Right lobe of liver (tissue), 6 donors: ENCODE data around the gene ISYNA1. TPM values are rescaled to one million over a fixed set of nuclear protein-coding genes. Genes with fewer than 3 reads are reported as not detected.

ENCODE experiments used
- ATAC-seq, 4 donors: fragments of 200-7000 bp; cut with Tn5 transposase; one replicate each; pipeline ENCODE4 v1.9.1; 2020; ENCODE audit warnings: mild to moderate bottlenecking in 4 of 4, moderate library complexity in 4 of 4
- DNase-seq, 3 donors: peaks; one replicate each; pipeline ENCODE4 v3.0.0-alpha.2; 2020
- H3K27ac ChIP-seq, 3 donors: fragments of 200-600 bp; one replicate each; pipeline ENCODE4 v1.8.0; 2022
- H3K27me3 ChIP-seq, 2 donors: fragments of 200-600 bp; one replicate each; pipeline ENCODE4 v1.8.0; 2022
- H3K36me3 ChIP-seq, 4 donors: fragments of 200-600 bp; sonication (generic) in 1 of 4; one replicate each; pipeline versions ENCODE4 v1.5.1 to v1.8.0; 2017 to 2022; ENCODE audit warnings: control low read depth in 1 of 4
- H3K4me1 ChIP-seq, 4 donors: fragments of 200-600 bp; sonication (generic) in 1 of 4; one replicate each; pipeline versions ENCODE4 v1.5.1 to v1.8.0; 2017 to 2022; ENCODE audit warnings: control low read depth in 1 of 4
- H3K4me3 ChIP-seq, 3 donors: fragments of 200-600 bp; one replicate each; pipeline ENCODE4 v1.8.0; 2022
- H3K9me3 ChIP-seq, 4 donors: fragments of 200-600 bp; sonication (generic) in 1 of 4; one replicate each; pipeline versions ENCODE4 v1.5.1 to v1.8.0; 2017 to 2022; ENCODE audit warnings: control low read depth in 1 of 4
- CTCF ChIP-seq, 4 donors: fragments of 200-600 bp in 3 of 4; fragments of 450-650 bp in 1 of 4; IDR thresholded peaks; one replicate each; pipeline versions ENCODE4 v1.5.1 to v1.8.0; 2016 to 2022; ENCODE audit warnings: antibody characterized with exemption in 4 of 4, mild to moderate bottlenecking in 2 of 4
- POLR2A ChIP-seq: fragments of 450-650 bp; IDR thresholded peaks from one replicate; pipeline ENCODE4 v1.6.1; 2017; ENCODE audit warnings: antibody characterized with exemption, mild to moderate bottlenecking
- WGBS: methylation state at CpG from one replicate; pipeline ENCODE4 v1.1.6; 2018; ENCODE audit warnings: low coverage, low lambda C conversion rate; ENCODE audit not compliant: insufficient coverage; ENCODE audit errors: missing lambda C conversion rate; 5-methylcytosine and 5-hydroxymethylcytosine counted together
- intact Hi-C, 2 donors: fragments of 100-400 bp; cut with DNase I; formaldehyde crosslinking; loops; one replicate each; pipeline versions ENCODE4 v1.11.2 to v1.14.1; 2022
- total RNA-seq, 6 experiments: library from RNA; depleted of rRNA in 2 of 6; stranded (reverse); fragments of >200 nt in 2 of 6; fragmentation: NEBNext Ultra II Directional in 3 of 6; extraction: Animal tissue kit (Norgen Biotek cat#: 25700) in 3 of 6; gene quantifications; one replicate each; pipeline versions ENCODE4 v1.1.0 to v1.2.4, GENCODE V29; 2016 to 2023
- donor health status: DM: no; HTN: yes; CAD: no.
- donor health status: DM: no; HTN: no; CAD: no.
- donor health status: DM: no; HTN: no; CAD: no.
- donor health status: DM: no; HTN: yes; CAD: no.
- donor health status: DM: no; HTN: yes; CAD: no.

ISYNA1 gene
- total RNA-seq, 6 experiments from 2014 or later = 6.5 to 8.3 (median 7.8) TPM

- WGBS = 88% methylated on average over 11 of the region's 15 CpGs
- Histone ChIP-seq H3K27me3 (no peaks in the 10 kb centered on the region), H3K27ac (no peak overlapping the region), H3K4me3 (no peak overlapping the region), H3K4me1 (peaks cover 0 to 12% (median 4%) of the 10 kb centered on the region in 4 donors), H3K9me3 (no peaks in the 10 kb centered on the region), H3K36me3 (peaks cover 6 to 62% (median 31%) of the 10 kb centered on the region in 4 donors)
- TF ChIP-seq POLR2A = no peak
- TF ChIP-seq CTCF (IDR thresholded peaks at IDR 0.05) = no peak
- ATAC-seq (no peak), DNase-seq (no peak)
- intact Hi-C loops = loop anchor here in 1 of 2 donors (10.0 kb wide), 1 partner anchor 409 kb away; no protein-coding TSS in a partner anchor
Measured at GRCh38 chr19:18445262-18445948, 7.5 kb upstream of the ISYNA1 start.

DNA sequence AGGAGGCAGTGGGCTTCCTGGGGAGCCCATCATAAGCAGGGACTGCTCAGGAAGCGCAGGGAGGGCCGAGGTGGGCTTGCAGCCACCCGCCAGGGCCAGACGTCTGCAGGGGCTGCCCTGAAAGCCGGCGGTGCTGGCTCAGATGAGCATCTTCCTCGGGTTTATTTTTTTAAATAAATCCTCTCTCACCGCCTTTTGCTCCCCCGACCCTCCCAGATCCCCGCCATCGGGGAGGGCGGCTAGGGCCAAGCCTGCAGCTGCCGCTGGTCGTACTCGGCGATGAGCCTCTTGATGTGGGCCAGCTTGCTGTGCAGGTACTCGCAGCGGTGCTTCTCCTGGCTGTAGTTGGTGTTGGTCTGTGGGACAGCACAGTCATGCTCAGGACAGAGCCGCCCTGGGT, 6.6 kb upstream of the ISYNA1 start:
- intact Hi-C loops = loop anchor here in 1 of 2 donors (10.0 kb wide), 1 partner anchor 410 kb away; no protein-coding TSS in a partner anchor
- WGBS = 92% methylated on average over 7 of the region's 19 CpGs
- TF ChIP-seq POLR2A (no peak), CTCF (IDR thresholded peaks at IDR 0.05) (no peak)
- ATAC-seq = no peak
- Histone ChIP-seq H3K9me3 (no peaks in the 10 kb centered on the region), H3K36me3 (peaks cover 0 to 54% (median 23%) of the 10 kb centered on the region in 4 donors), H3K4me1 (peaks cover 0 to 14% (median 7%) of the 10 kb centered on the region in 4 donors), H3K27me3 (no peaks in the 10 kb centered on the region), H3K27ac (no peak overlapping the region), H3K4me3 (no peak overlapping the region)
- no peak for DNase-seq

DNA sequence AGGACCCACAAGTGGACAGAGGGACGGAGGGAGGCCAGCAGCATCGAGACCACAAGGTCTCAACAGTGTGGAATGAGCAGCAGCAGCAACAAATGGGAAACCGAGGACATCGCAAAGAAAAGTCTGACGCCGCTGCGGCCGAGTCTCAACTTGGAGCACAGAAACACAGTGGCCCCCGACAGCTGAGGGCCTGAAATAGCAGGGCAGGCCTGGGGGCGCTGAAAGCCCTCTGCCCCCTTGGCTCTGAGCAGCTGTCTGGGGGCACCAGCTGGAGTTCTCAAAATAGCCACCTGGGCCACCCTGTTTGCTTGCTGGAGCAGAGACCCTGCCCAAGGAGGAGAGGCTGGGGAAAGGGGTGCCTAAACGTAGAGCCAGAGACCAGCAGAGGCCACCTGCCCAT, 5.9 kb upstream of the ISYNA1 start:
- H3K27ac ChIP-seq = no peak overlapping the region
- no peaks in the 10 kb centered on the region for H3K9me3 ChIP-seq
- intact Hi-C loops = loop anchor here in 1 of 2 donors (10.0 kb wide), 1 partner anchor 411 kb away; no protein-coding TSS in a partner anchor
- ATAC-seq (no peak), DNase-seq (no peak)
- no peak for TF ChIP-seq CTCF (IDR thresholded peaks at IDR 0.05)
- TF ChIP-seq POLR2A = no peak
- H3K4me3 ChIP-seq = no peak overlapping the region
- H3K27me3 ChIP-seq = no peaks in the 10 kb centered on the region
- WGBS = no CpG with 5 or more reads among the region's 11 CpGs
- peaks cover 0 to 47% (median 19%) of the 10 kb centered on the region in 4 donors for H3K36me3 ChIP-seq
- H3K4me1 ChIP-seq = peaks cover 0 to 21% (median 9%) of the 10 kb centered on the region in 4 donors

GRCh38 chr19:18443406-18443805, 5.5 kb upstream of the ISYNA1 start:
- 86% methylated on average over 1 of the region's 6 CpGs for WGBS
- ATAC-seq (no peak), DNase-seq (no peak)
- no peak overlapping the region for H3K4me3 ChIP-seq
- H3K36me3 ChIP-seq = peaks cover 0 to 42% (median 19%) of the 10 kb centered on the region in 4 donors
- peaks cover 0 to 22% (median 11%) of the 10 kb centered on the region in 4 donors for H3K4me1 ChIP-seq
- intact Hi-C loops = loop anchor here in 1 of 2 donors (10.0 kb wide), 1 partner anchor 411 kb away; no protein-coding TSS in a partner anchor
- no peak overlapping the region for H3K27ac ChIP-seq
- no peaks in the 10 kb centered on the region for H3K9me3 ChIP-seq
- H3K27me3 ChIP-seq = no peaks in the 10 kb centered on the region
- TF ChIP-seq CTCF (IDR thresholded peaks at IDR 0.05) (no peak), POLR2A (no peak)
